Vagina (tissue), 2 donors: ENCODE data around the gene YWHAG. TPM values are rescaled to one million over a fixed set of nuclear protein-coding genes. Genes with fewer than 3 reads are reported as not detected.

Experiments
- DNase-seq, 2 donors: peaks; one replicate each; pipeline ENCODE4 v3.0.0-alpha.2; 2017; ENCODE audit errors: extremely low spot score in 2 of 2
- H3K27ac ChIP-seq: fragments of 200-600 bp; sonication (generic); one replicate; pipeline ENCODE4 v1.5.1; 2019
- H3K27me3 ChIP-seq: fragments of 200-600 bp; sonication (generic); one replicate; pipeline ENCODE4 v1.5.1; 2019
- H3K36me3 ChIP-seq, 2 donors: fragments of 200-600 bp; sonication (generic); one replicate each; pipeline ENCODE4 v1.5.1; 2017 to 2019
- H3K4me1 ChIP-seq: fragments of 200-600 bp; sonication (generic); one replicate; pipeline ENCODE4 v1.5.1; 2019
- H3K4me3 ChIP-seq, 2 donors: fragments of 200-600 bp; sonication (generic); 1 replicate in 1 of 2; 2 replicates in 1 of 2; pipeline ENCODE4 v1.5.1; 2016 to 2019
- H3K9me3 ChIP-seq: fragments of 200-600 bp; sonication (generic); one replicate; pipeline ENCODE4 v1.5.1; 2019
- CTCF ChIP-seq, 3 experiments: fragments of 450-650 bp in 2 of 3; fragments of 200-600 bp in 1 of 3; sonication (generic) in 1 of 3; IDR thresholded peaks; one replicate each; pipeline ENCODE4 v1.5.1; 2017 to 2019; ENCODE audit warnings: antibody characterized with exemption in 3 of 3, mild to moderate bottlenecking in 2 of 3, moderate library complexity in 2 of 3
- POLR2A ChIP-seq, 2 donors: fragments of 450-650 bp; IDR thresholded peaks; one replicate each; pipeline ENCODE4 v1.6.1; 2017; ENCODE audit warnings: antibody characterized with exemption in 2 of 2, mild to moderate bottlenecking in 2 of 2, moderate library complexity in 2 of 2
- POLR2AphosphoS5 ChIP-seq, 2 donors: sonication (generic); formaldehyde crosslinking; IDR thresholded peaks; one replicate each; pipeline ENCODE4 v1.9.0; 2017; ENCODE audit warnings: antibody characterized with exemption in 2 of 2, mild to moderate bottlenecking in 2 of 2, low read depth in 1 of 2; ENCODE audit not compliant: insufficient read depth in 1 of 2
- intact Hi-C: fragments of 100-400 bp; cut with DNase I; formaldehyde crosslinking; loops from one replicate; pipeline ENCODE4 v1.15.1; 2023
- total RNA-seq: library from RNA; depleted of rRNA; stranded (reverse); fragments of >200 nt; gene quantifications from one replicate; pipeline ENCODE4 v1.2.3, GENCODE V29; 2016

Gene YWHAG
- total RNA-seq, 1 donor from 2014 or later, result 73.2 TPM

- TF ChIP-seq POLR2AphosphoS5 (IDR thresholded peaks at IDR 0.05; ENCODE audit: insufficient read depth in 1 of 2, low read depth in 1 of 2) (peak; percentile 74 to 86), POLR2A (IDR thresholded peaks at IDR 0.05) (no peak), CTCF (IDR thresholded peaks at IDR 0.05) (peak in 2 of 3 experiments; percentile 65 to 82)
- intact Hi-C loops, result loop anchor here (2.0 kb wide), 1 partner anchor 41 kb away; no protein-coding TSS in a partner anchor
- Histone ChIP-seq H3K4me1 (peaks cover 41% of the 10 kb centered on the region), H3K36me3 (no peaks in the 10 kb centered on the region), H3K27ac (peak overlapping the region; percentile 100), H3K27me3 (no peaks in the 10 kb centered on the region), H3K4me3 (peak overlapping the region; percentile 82 to 91), H3K9me3 (no peaks in the 10 kb centered on the region)
- peak; percentile 98 to 99 for DNase-seq
Measured at GRCh38 chr7:76359111-76359977, 553 bp upstream of the YWHAG start.

- no peaks in the 10 kb centered on the region for H3K9me3 ChIP-seq
- H3K27ac ChIP-seq, result peak overlapping the region; percentile 100
- no peak for DNase-seq
- no peaks in the 10 kb centered on the region for H3K36me3 ChIP-seq
- H3K4me3 ChIP-seq, result peak overlapping the region; percentile 82 to 91
- no peak for TF ChIP-seq CTCF (IDR thresholded peaks at IDR 0.05)
- TF ChIP-seq POLR2A (IDR thresholded peaks at IDR 0.05), result peak in 1 of 2 donors; percentile 5
- no peak for TF ChIP-seq POLR2AphosphoS5 (IDR thresholded peaks at IDR 0.05; ENCODE audit: insufficient read depth in 1 of 2, low read depth in 1 of 2)
- H3K27me3 ChIP-seq, result no peaks in the 10 kb centered on the region
- intact Hi-C loops, result loop anchor here (2.0 kb wide), 1 partner anchor 39 kb away; no protein-coding TSS in a partner anchor
- peaks cover 45% of the 10 kb centered on the region for H3K4me1 ChIP-seq
Measured at GRCh38 chr7:76358011-76358480, 745 bp downstream of the YWHAG start.

GRCh38 chr7:76357475-76358010 lies 1.2 kb downstream of the YWHAG start:
- intact Hi-C loops, result loop anchor here (2.0 kb wide), 1 partner anchor 39 kb away; no protein-coding TSS in a partner anchor
- DNase-seq, result no peak
- Histone ChIP-seq H3K9me3 (no peaks in the 10 kb centered on the region), H3K4me3 (peak overlapping the region; percentile 82 to 91), H3K27ac (peak overlapping the region; percentile 100), H3K36me3 (no peaks in the 10 kb centered on the region), H3K4me1 (peaks cover 50% of the 10 kb centered on the region), H3K27me3 (no peaks in the 10 kb centered on the region)
- no peak for TF ChIP-seq POLR2A (IDR thresholded peaks at IDR 0.05)
- TF ChIP-seq CTCF (IDR thresholded peaks at IDR 0.05), result no peak
- no peak for TF ChIP-seq POLR2AphosphoS5 (IDR thresholded peaks at IDR 0.05; ENCODE audit: insufficient read depth in 1 of 2, low read depth in 1 of 2)

GRCh38 chr7:76356823-76357222 lies 2.0 kb downstream of the YWHAG start:
- H3K27ac ChIP-seq, result peak overlapping the region; percentile 100
- peaks cover 58% of the 10 kb centered on the region for H3K4me1 ChIP-seq
- DNase-seq, result no peak
- H3K36me3 ChIP-seq, result no peaks in the 10 kb centered on the region
- no peaks in the 10 kb centered on the region for H3K9me3 ChIP-seq
- intact Hi-C loops, result no loop called here
- H3K4me3 ChIP-seq, result peak overlapping the region; percentile 82 to 91
- H3K27me3 ChIP-seq, result no peaks in the 10 kb centered on the region
- TF ChIP-seq CTCF (IDR thresholded peaks at IDR 0.05), result no peak
- TF ChIP-seq POLR2A (IDR thresholded peaks at IDR 0.05), result no peak
- no peak for TF ChIP-seq POLR2AphosphoS5 (IDR thresholded peaks at IDR 0.05; ENCODE audit: insufficient read depth in 1 of 2, low read depth in 1 of 2)
